ENCODE results near the gene PRDX2. TPM values are rescaled to one million over a fixed set of nuclear protein-coding genes. Genes with fewer than 3 reads are reported as not detected.
A peak's percentile ranks its signal among the peaks of the same experiment; 100 is the strongest.

The PRDX2 gene
- total RNA-seq, 1 experiment from 2014 or later: 406 TPM

DNA sequence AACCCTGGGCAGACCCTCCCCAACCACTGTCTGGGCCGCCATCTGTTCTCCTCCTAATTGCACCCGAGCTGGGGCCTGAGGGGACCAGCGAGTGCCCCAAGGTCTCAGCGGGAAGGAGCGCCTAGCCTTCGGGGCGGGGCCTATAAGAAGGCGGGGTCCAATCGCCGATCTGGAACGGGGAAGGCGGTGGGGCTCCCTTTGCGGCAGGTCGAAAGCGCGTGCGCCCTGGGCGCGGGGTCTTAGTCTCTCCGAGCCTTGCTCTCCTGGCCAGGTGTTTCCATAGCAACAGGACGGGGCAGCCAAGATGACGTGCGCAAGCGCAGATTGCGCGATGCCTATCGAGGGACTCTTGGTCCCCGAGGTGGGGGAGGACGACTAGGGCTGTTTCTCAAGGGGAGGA is 39.5 kb upstream of the PRDX2 start:
- Histone ChIP-seq H3K4me1 (ENCODE audit: insufficient read depth, low read length, poor library complexity, severe bottlenecking) (peaks cover 13% of the 10 kb centered on the region), H3K27me3 (replicated peaks; ENCODE audit: insufficient read depth, low read depth, low read length, poor library complexity) (no peaks in the 10 kb centered on the region), H3K4me3 (ENCODE audit: low read depth, low read length, poor library complexity, severe bottlenecking) (peak overlapping the region; percentile 29), H3K27ac (ENCODE audit: low read depth, low read length, poor library complexity, severe bottlenecking) (peak overlapping the region; percentile 11), H3K36me3 (ENCODE audit: insufficient read depth, low read length, poor library complexity, severe bottlenecking) (no peaks in the 10 kb centered on the region), H3K9me3 (ENCODE audit: low read depth, low read length, poor library complexity, severe bottlenecking) (no peaks in the 10 kb centered on the region)
- no peak for TF ChIP-seq CTCF (conservative IDR thresholded peaks at IDR 0.05; ENCODE audit: low read depth, low read length)
- TF ChIP-seq EZH2 (IDR thresholded peaks at IDR 0.05; ENCODE audit: borderline replicate concordance, low read depth, low read length, poor library complexity, severe bottlenecking): no peak
- DNase-seq (ENCODE audit: low spot score): no peak
- CTCF ChIA-PET: no interaction called here
- no TSS peak for BruUV-seq (replicated peaks)
- intact Hi-C loops (cut with micrococcal nuclease; ENCODE audit: unreplicated experiment): no loop called here
- POLR2A ChIA-PET (ENCODE audit: low non-redundant PET): interaction anchor here (0.6 kb wide), 1 partner anchor 120 kb away, joined by 3 read pairs; no protein-coding TSS in a partner anchor

DNA sequence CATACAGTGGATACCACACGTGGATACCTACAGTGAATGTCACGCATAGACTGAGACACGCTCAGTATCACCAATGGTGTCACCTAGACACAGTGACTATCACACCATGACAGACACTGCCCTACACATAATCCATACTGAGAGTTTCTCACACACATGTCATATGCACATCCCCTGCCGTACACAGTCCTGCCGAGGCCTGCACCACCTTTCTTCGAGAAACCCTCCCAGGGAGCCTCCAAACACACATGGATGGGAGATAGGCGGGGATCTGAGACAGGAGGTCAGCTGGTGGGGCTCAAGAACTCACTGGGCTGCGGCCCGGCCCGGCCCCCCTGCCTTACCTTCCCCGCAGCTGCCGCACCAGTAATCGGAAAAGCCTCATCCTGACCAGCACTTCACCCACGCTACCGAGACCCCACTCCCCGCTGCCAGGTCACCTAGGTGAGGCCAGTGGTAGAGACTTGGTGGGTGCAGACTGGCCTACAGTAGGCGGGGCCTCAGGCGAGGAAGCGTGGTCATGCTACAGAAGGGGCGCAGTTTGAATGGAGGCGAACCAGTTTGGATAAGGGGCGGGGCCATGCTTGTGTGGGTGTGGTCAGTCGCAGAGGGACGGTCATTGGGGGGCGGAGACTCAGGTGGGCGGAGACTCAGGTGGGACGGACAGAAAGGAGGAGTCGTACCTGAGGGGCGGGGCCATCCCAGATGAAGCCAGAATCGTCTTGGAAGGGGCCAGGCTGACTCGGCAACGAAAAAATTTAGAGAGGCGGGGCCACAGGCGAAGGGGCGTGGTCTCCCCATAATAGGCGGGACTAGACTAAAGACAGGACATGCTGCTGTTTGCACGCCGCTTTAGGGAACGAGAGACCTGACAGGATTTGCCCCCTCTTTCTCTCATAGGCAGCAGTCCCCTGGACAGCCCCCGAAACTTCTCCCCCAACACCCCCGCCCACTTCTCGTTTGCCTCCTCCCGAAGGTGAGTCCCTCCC is 38.8 kb upstream of the PRDX2 start:
- ChIA-PET CTCF (no interaction called here), POLR2A (ENCODE audit: low non-redundant PET) (no interaction called here)
- Histone ChIP-seq H3K4me3 (ENCODE audit: low read depth, low read length, poor library complexity, severe bottlenecking) (peak overlapping the region; percentile 29), H3K36me3 (ENCODE audit: insufficient read depth, low read length, poor library complexity, severe bottlenecking) (no peaks in the 10 kb centered on the region), H3K4me1 (ENCODE audit: insufficient read depth, low read length, poor library complexity, severe bottlenecking) (peaks cover 13% of the 10 kb centered on the region), H3K27me3 (replicated peaks; ENCODE audit: insufficient read depth, low read depth, low read length, poor library complexity) (no peaks in the 10 kb centered on the region), H3K9me3 (ENCODE audit: low read depth, low read length, poor library complexity, severe bottlenecking) (no peaks in the 10 kb centered on the region), H3K27ac (ENCODE audit: low read depth, low read length, poor library complexity, severe bottlenecking) (peak overlapping the region; percentile 11)
- DNase-seq (ENCODE audit: low spot score): peak; percentile 91
- BruUV-seq (replicated peaks): no TSS peak
- intact Hi-C loops (cut with micrococcal nuclease; ENCODE audit: unreplicated experiment): no loop called here
- TF ChIP-seq CTCF (conservative IDR thresholded peaks at IDR 0.05; ENCODE audit: low read depth, low read length) (no peak), EZH2 (IDR thresholded peaks at IDR 0.05; ENCODE audit: borderline replicate concordance, low read depth, low read length, poor library complexity, severe bottlenecking) (no peak)

- ChIA-PET POLR2A (ENCODE audit: low non-redundant PET) (no interaction called here), CTCF (interaction anchor here (0.6 kb wide), 1 partner anchor 52 kb away, joined by 6 read pairs; no protein-coding TSS in a partner anchor)
- no peak for DNase-seq (ENCODE audit: low spot score)
- intact Hi-C loops (cut with micrococcal nuclease; ENCODE audit: unreplicated experiment): no loop called here
- Histone ChIP-seq H3K27me3 (replicated peaks; ENCODE audit: insufficient read depth, low read depth, low read length, poor library complexity) (no peaks in the 10 kb centered on the region), H3K36me3 (ENCODE audit: insufficient read depth, low read length, poor library complexity, severe bottlenecking) (no peaks in the 10 kb centered on the region), H3K4me1 (ENCODE audit: insufficient read depth, low read length, poor library complexity, severe bottlenecking) (peaks cover 19% of the 10 kb centered on the region), H3K27ac (ENCODE audit: low read depth, low read length, poor library complexity, severe bottlenecking) (peak overlapping the region; percentile 63), H3K9me3 (ENCODE audit: low read depth, low read length, poor library complexity, severe bottlenecking) (no peaks in the 10 kb centered on the region), H3K4me3 (ENCODE audit: low read depth, low read length, poor library complexity, severe bottlenecking) (peak overlapping the region; percentile 84)
- TSS peak; percentile 47 for BruUV-seq (replicated peaks)
- no peak for TF ChIP-seq EZH2 (IDR thresholded peaks at IDR 0.05; ENCODE audit: borderline replicate concordance, low read depth, low read length, poor library complexity, severe bottlenecking)
- TF ChIP-seq CTCF (conservative IDR thresholded peaks at IDR 0.05; ENCODE audit: low read depth, low read length): no peak
Measured at GRCh38 chr19:12838886-12839756, 37.5 kb upstream of the PRDX2 start.

Data from A673 (cell line).